ENCODE measurements around the gene OTULIN.

The OTULIN gene

DNA sequence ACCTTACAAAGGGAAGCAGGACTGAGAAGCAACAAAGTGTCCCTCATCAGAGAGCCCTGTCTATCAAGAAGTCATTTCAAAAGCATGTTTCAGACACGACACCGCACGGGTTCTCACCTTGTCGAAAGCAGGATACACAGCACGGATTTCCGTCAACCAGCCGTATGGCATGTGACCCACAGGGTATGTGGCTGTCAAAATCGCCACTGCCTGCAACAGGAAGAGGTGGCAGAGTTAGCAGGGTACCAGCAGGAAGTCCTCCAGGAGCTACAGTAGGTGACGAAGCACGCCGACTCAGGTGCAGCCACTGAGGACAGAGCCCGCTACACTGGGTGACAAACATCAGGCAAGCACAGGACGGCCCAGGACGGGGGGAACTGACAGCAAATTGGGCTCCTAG, 81.2 kb downstream of the OTULIN start:
- no peak overlapping the region for H3K27ac ChIP-seq
- TF ChIP-seq, protein P1, sequence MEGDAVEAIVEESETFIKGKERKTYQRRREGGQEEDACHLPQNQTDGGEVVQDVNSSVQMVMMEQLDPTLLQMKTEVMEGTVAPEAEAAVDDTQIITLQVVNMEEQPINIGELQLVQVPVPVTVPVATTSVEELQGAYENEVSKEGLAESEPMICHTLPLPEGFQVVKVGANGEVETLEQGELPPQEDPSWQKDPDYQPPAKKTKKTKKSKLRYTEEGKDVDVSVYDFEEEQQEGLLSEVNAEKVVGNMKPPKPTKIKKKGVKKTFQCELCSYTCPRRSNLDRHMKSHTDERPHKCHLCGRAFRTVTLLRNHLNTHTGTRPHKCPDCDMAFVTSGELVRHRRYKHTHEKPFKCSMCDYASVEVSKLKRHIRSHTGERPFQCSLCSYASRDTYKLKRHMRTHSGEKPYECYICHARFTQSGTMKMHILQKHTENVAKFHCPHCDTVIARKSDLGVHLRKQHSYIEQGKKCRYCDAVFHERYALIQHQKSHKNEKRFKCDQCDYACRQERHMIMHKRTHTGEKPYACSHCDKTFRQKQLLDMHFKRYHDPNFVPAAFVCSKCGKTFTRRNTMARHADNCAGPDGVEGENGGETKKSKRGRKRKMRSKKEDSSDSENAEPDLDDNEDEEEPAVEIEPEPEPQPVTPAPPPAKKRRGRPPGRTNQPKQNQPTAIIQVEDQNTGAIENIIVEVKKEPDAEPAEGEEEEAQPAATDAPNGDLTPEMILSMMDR (IDR thresholded peaks at IDR 0.05): no peak
- TF ChIP-seq ZFX (IDR thresholded peaks at IDR 0.05; ENCODE audit: borderline replicate concordance): no peak

DNA sequence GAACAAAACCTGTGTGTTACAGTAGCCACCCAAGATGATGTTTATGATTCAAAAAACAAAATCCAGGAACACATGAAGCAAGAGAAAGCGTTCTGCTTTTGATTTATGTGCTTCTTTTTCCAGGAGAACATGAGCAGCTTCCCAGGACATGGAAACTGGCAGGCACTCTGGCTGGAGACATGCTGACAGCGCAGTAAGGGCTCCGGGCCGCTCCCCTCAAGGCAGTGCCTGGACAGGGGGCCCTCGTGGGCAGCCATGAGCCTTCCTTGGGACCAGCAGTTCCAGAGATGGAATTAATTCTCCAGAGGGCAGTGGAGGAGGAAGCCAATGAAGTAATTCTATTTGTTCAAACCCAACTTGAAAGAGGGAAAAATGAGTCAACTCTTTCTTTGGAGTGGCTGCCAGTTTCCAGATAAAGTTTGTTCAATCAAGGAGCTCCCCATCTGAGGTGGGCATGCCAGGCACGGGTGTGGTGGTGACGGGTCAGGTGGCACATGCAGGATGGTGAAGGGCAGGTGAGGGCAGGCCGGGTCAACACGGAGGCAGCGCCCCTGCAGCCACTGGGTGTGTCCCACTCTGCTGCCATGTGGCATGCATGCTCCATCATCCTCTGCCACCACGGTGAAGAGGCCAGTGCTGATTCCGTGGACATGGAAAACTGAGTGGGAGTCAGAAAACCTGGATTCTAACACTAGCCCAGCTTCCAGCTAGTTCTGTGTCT, 83.8 kb downstream of the OTULIN start:
- no peak overlapping the region for H3K27ac ChIP-seq

More for the DNA sequence above, 83.8 kb downstream of the OTULIN start:
- TF ChIP-seq ZFX (IDR thresholded peaks at IDR 0.05; ENCODE audit: borderline replicate concordance): no peak
- TF ChIP-seq, protein P1 (IDR thresholded peaks at IDR 0.05): no peak

All from 22Rv1 (cell line).